ENCODE measurements around the gene MYO18A. TPM values are rescaled to one million over a fixed set of nuclear protein-coding genes. Genes with fewer than 3 reads are reported as not detected.

Gene MYO18A
- total RNA-seq, 1 donor from 2014 or later: 79.9 TPM

DNA sequence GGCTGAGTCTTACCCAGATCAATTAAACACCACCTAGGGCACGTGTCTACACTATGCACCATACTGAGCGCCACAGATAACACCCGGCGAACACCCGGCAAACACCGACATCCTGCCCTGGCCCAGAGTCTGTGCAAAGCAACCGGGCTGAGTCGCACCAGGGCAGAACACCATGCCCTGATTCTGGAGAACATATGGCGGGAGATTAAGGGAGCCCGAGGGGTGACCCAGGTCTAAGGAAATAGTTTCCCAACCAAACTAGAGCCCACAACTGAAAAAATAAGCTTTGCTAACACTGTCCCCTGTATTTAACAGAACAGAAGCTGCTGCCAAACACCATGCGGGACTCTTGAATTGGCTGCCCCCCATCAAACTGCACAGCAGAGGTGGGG, 22.1 kb downstream of the MYO18A start:
- TF ChIP-seq, protein P1, sequence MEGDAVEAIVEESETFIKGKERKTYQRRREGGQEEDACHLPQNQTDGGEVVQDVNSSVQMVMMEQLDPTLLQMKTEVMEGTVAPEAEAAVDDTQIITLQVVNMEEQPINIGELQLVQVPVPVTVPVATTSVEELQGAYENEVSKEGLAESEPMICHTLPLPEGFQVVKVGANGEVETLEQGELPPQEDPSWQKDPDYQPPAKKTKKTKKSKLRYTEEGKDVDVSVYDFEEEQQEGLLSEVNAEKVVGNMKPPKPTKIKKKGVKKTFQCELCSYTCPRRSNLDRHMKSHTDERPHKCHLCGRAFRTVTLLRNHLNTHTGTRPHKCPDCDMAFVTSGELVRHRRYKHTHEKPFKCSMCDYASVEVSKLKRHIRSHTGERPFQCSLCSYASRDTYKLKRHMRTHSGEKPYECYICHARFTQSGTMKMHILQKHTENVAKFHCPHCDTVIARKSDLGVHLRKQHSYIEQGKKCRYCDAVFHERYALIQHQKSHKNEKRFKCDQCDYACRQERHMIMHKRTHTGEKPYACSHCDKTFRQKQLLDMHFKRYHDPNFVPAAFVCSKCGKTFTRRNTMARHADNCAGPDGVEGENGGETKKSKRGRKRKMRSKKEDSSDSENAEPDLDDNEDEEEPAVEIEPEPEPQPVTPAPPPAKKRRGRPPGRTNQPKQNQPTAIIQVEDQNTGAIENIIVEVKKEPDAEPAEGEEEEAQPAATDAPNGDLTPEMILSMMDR (IDR thresholded peaks at IDR 0.05; ENCODE audit: unreplicated experiment): no peak
- Mint-ChIP-seq H3K4me3 (ENCODE audit: unreplicated experiment) (no peak overlapping the region), H3K27ac (ENCODE audit: unreplicated experiment) (no peak overlapping the region), H3K4me1 (ENCODE audit: unreplicated experiment) (peaks cover 56% of the 10 kb centered on the region), H3K36me3 (ENCODE audit: low read depth, unreplicated experiment) (peaks cover 15% of the 10 kb centered on the region), H3K9me3 (ENCODE audit: unreplicated experiment) (no peaks in the 10 kb centered on the region), H3K27me3 (ENCODE audit: unreplicated experiment) (peaks cover 14% of the 10 kb centered on the region)
- DNase-seq (ENCODE audit: low spot score): no peak

DNA sequence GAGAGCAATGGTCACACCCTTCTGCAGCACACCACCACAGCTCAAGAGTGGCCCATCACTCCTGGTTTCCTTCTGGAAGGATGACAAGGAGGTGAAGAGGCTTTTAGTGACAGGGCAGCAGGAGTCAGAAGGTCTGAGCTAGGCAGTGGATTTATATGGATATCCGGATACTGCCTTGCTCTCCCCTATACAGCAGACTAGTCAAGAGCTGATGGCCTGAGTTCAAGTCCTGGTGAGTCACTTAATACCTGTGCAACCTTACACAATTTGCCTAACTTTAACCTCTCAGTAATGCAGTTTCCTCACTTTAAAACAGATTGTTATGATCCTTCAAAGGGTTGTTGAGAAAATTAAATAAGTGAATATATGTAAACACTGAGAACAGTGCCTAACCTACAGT, 22.9 kb downstream of the MYO18A start:
- Mint-ChIP-seq H3K4me1 (ENCODE audit: unreplicated experiment) (peaks cover 56% of the 10 kb centered on the region), H3K9me3 (ENCODE audit: unreplicated experiment) (no peaks in the 10 kb centered on the region), H3K4me3 (ENCODE audit: unreplicated experiment) (no peak overlapping the region), H3K27me3 (ENCODE audit: unreplicated experiment) (peaks cover 12% of the 10 kb centered on the region), H3K36me3 (ENCODE audit: low read depth, unreplicated experiment) (peaks cover 14% of the 10 kb centered on the region), H3K27ac (ENCODE audit: unreplicated experiment) (no peak overlapping the region)
- no peak for DNase-seq (ENCODE audit: low spot score)
- TF ChIP-seq, protein P1 (IDR thresholded peaks at IDR 0.05; ENCODE audit: unreplicated experiment): no peak

DNA sequence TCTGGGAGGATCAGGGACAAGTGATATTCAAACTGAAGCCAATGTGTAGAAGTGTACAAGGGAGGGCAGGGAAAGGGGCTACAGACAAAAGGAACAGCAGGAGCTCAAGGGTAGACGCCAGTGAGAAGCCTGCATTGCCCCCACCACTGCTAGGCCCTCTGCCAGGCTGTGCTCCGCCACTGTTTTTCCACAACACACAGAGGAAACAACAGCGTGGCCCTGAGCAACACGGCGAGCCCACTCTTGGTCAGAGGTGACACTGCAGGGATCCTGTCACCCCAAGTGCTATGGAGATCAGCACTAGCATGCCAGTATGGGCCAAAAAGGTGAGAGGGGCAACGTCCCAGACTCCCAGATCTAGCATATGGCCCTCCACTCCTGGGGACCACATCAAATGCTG, 23.4 kb downstream of the MYO18A start:
- DNase-seq (ENCODE audit: low spot score): no peak
- peaks cover 13% of the 10 kb centered on the region for H3K36me3 Mint-ChIP-seq (ENCODE audit: low read depth, unreplicated experiment)
- H3K9me3 Mint-ChIP-seq (ENCODE audit: unreplicated experiment): no peaks in the 10 kb centered on the region
- peaks cover 61% of the 10 kb centered on the region for H3K4me1 Mint-ChIP-seq (ENCODE audit: unreplicated experiment)
- H3K27me3 Mint-ChIP-seq (ENCODE audit: unreplicated experiment): peaks cover 10% of the 10 kb centered on the region
- TF ChIP-seq, protein P1 (IDR thresholded peaks at IDR 0.05; ENCODE audit: unreplicated experiment): no peak
- no peak overlapping the region for H3K27ac Mint-ChIP-seq (ENCODE audit: unreplicated experiment)
- no peak overlapping the region for H3K4me3 Mint-ChIP-seq (ENCODE audit: unreplicated experiment)

DNA sequence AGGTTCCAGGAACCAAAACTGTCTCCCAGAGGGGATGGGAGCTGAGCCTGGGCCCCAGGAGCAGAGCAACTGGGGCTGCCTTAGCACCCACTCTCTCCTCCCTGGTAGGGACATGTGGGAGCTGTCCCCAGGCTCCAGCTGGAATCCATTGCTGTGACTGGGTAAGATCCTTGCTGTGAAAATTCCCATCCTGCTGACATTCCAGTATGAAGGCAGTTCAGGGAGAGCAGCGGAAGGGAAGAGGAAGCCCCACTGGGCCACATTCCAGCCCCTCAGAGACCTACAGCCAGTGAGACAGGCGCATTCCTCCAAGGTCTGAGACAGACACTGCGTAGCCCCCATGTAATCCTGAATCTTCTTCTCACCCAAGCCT, 24.2 kb downstream of the MYO18A start:
- peaks cover 13% of the 10 kb centered on the region for H3K27me3 Mint-ChIP-seq (ENCODE audit: unreplicated experiment)
- peak overlapping the region; percentile 38 for H3K27ac Mint-ChIP-seq (ENCODE audit: unreplicated experiment)
- TF ChIP-seq, protein P1 (IDR thresholded peaks at IDR 0.05; ENCODE audit: unreplicated experiment): no peak
- no peaks in the 10 kb centered on the region for H3K9me3 Mint-ChIP-seq (ENCODE audit: unreplicated experiment)
- H3K4me1 Mint-ChIP-seq (ENCODE audit: unreplicated experiment): peaks cover 66% of the 10 kb centered on the region
- H3K4me3 Mint-ChIP-seq (ENCODE audit: unreplicated experiment): no peak overlapping the region
- DNase-seq (ENCODE audit: low spot score): peak; percentile 47
- peaks cover 16% of the 10 kb centered on the region for H3K36me3 Mint-ChIP-seq (ENCODE audit: low read depth, unreplicated experiment)

DNA sequence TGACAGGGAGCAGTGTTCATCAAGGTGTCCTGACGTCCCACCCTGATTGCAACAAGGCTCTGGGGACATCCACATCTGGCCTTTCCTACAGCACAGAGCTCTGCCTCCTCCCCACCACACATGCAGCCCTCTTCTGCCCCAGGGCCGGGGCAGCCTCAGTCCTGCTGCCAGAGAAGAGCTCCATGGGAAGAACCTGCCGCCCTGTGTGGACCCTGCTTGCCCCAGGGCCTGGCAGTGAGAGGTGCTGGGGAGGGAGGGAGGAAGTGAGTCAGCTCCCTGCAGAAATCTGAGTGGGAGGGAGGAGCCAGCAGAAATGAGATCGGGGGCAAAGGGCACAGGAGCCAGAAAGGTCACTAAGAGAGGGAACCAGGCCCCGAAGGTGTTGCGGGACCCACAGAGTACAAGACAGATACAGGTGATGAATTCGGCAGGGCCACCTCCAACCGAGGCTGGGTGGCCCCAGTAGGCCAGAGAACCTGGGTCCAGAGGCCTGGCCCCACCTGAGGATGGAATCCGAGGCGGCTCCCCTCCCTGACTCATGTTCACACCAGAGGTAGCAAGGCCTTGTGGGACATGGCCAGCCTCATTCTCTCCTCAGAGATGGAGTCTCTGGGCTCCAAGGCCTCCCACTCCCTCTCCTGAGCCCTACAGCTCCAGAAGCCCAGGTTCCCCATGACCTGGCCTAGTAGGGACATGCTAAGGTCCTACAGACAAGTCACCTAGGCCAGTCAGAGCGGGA, 24.8 kb downstream of the MYO18A start:
- peaks cover 67% of the 10 kb centered on the region for H3K4me1 Mint-ChIP-seq (ENCODE audit: unreplicated experiment)
- TF ChIP-seq, protein P1 (IDR thresholded peaks at IDR 0.05; ENCODE audit: unreplicated experiment): no peak
- H3K27ac Mint-ChIP-seq (ENCODE audit: unreplicated experiment): peak overlapping the region; percentile 30
- H3K9me3 Mint-ChIP-seq (ENCODE audit: unreplicated experiment): no peaks in the 10 kb centered on the region
- H3K36me3 Mint-ChIP-seq (ENCODE audit: low read depth, unreplicated experiment): peaks cover 20% of the 10 kb centered on the region
- no peak for DNase-seq (ENCODE audit: low spot score)
- no peak overlapping the region for H3K4me3 Mint-ChIP-seq (ENCODE audit: unreplicated experiment)
- peaks cover 13% of the 10 kb centered on the region for H3K27me3 Mint-ChIP-seq (ENCODE audit: unreplicated experiment)
